Activated T-cell treated with anti-CD3 and anti-CD28 coated beads for 1 hour (primary cell): ENCODE data around the gene COL6A3.
"Not testable (repeated sequence)": the region's sequence is repeated elsewhere in the genome, so short reads cannot be mapped to it uniquely, and the experiment has no call there.

Experiments
- DNase-seq: peaks from one replicate; pipeline ENCODE4 v3.0.0-alpha.2; 2020; ENCODE audit warnings: low read depth

The COL6A3 gene

GRCh38 chr2:237412646-237412987 lies 1.3 kb downstream of the COL6A3 start:
- DNase-seq, result no peak

- DNase-seq, result no peak
Measured at GRCh38 chr2:237411683-237412423, 2.1 kb downstream of the COL6A3 start.

GRCh38 chr2:237411092-237411601 lies 2.8 kb downstream of the COL6A3 start:
- no peak for DNase-seq

GRCh38 chr2:237409263-237409662 lies 4.7 kb downstream of the COL6A3 start:
- not testable (repeated sequence) for DNase-seq

- no peak for DNase-seq
Measured at GRCh38 chr2:237408335-237409000, 5.5 kb downstream of the COL6A3 start.

- no peak for DNase-seq
Measured at GRCh38 chr2:237407700-237408099, 6.3 kb downstream of the COL6A3 start.

GRCh38 chr2:237406371-237406895 lies 7.5 kb downstream of the COL6A3 start:
- no peak for DNase-seq

- DNase-seq, result no peak
Measured at GRCh38 chr2:237405605-237406004, 8.4 kb downstream of the COL6A3 start.

GRCh38 chr2:237405006-237405559 lies 8.9 kb downstream of the COL6A3 start:
- no peak for DNase-seq

- no peak for DNase-seq
Measured at GRCh38 chr2:237404413-237404812, 9.6 kb downstream of the COL6A3 start.

GRCh38 chr2:237403024-237403882 lies 10.7 kb downstream of the COL6A3 start:
- DNase-seq, result no peak

GRCh38 chr2:237400199-237400598 lies 13.8 kb downstream of the COL6A3 start:
- no peak for DNase-seq

- DNase-seq, result no peak
Measured at GRCh38 chr2:237397072-237397471, 16.9 kb downstream of the COL6A3 start.

- no peak for DNase-seq
Measured at GRCh38 chr2:237393523-237393922, 20.4 kb downstream of the COL6A3 start.

- DNase-seq, result no peak
Measured at GRCh38 chr2:237392186-237392585, 21.8 kb downstream of the COL6A3 start.

GRCh38 chr2:237391140-237391539 lies 22.8 kb downstream of the COL6A3 start:
- no peak for DNase-seq

GRCh38 chr2:237390235-237390634 lies 23.7 kb downstream of the COL6A3 start:
- DNase-seq, result no peak

- DNase-seq, result no peak
Measured at GRCh38 chr2:237389831-237390230, 24.1 kb downstream of the COL6A3 start.

- no peak for DNase-seq
Measured at GRCh38 chr2:237388036-237388435, 25.9 kb downstream of the COL6A3 start.

GRCh38 chr2:237384672-237385020 lies 29.3 kb downstream of the COL6A3 start:
- no peak for DNase-seq

- DNase-seq, result no peak
Measured at GRCh38 chr2:237383991-237384671, 29.8 kb downstream of the COL6A3 start.

GRCh38 chr2:237380768-237381167 lies 33.2 kb downstream of the COL6A3 start:
- DNase-seq, result no peak
